ENCODE data around the gene ESYT2. TPM values are rescaled to one million over a fixed set of nuclear protein-coding genes. Genes with fewer than 3 reads are reported as not detected.
A peak's percentile ranks its signal among the peaks of the same experiment; 100 is the strongest.

ESYT2 gene
- total and polyA plus RNA-seq, 8 donors = 8.1 to 31.8 (median 27.3) TPM

DNA sequence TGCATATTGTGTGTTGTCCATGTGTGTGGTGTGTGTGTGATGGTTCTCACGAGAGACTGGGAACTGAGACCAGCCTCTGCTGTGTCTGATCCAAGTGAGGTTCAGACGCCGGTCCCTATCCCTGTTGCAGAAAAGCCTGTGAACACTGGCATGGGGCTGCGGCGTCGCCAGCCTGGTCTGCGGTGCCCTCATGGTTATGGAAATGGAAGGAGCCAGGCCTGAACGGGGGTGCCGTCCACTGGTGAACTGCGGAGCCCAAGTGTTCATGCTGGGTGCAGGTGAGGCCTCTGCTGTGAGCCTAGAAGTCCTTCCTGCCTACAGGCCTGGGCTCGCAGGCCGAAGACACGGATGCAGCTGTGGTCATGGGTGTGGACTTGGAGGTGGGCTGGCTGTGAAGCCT is 106.0 kb downstream of the ESYT2 start:
- DNase-seq (no peak), FAIRE-seq (no peak), ATAC-seq (no peak)
- intact Hi-C loops (cut with DNase I) = no loop called here
- Histone ChIP-seq H3K4me3 (no peak overlapping the region), H3K4me1 (no peaks in the 10 kb centered on the region), H3K27me3 (no peaks in the 10 kb centered on the region), H3K9me3 (no peaks in the 10 kb centered on the region), H3K27ac (no peak overlapping the region), H3K36me3 (no peaks in the 10 kb centered on the region)
- WGBS, 2 donors = 88 to 89% methylated on average over 13 of the region's 13 CpGs
- TF ChIP-seq, protein P1, sequence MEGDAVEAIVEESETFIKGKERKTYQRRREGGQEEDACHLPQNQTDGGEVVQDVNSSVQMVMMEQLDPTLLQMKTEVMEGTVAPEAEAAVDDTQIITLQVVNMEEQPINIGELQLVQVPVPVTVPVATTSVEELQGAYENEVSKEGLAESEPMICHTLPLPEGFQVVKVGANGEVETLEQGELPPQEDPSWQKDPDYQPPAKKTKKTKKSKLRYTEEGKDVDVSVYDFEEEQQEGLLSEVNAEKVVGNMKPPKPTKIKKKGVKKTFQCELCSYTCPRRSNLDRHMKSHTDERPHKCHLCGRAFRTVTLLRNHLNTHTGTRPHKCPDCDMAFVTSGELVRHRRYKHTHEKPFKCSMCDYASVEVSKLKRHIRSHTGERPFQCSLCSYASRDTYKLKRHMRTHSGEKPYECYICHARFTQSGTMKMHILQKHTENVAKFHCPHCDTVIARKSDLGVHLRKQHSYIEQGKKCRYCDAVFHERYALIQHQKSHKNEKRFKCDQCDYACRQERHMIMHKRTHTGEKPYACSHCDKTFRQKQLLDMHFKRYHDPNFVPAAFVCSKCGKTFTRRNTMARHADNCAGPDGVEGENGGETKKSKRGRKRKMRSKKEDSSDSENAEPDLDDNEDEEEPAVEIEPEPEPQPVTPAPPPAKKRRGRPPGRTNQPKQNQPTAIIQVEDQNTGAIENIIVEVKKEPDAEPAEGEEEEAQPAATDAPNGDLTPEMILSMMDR (IDR thresholded peaks at IDR 0.05) = no peak

- H3K27ac ChIP-seq = no peak overlapping the region
- WGBS, 2 donors = 91 to 96% methylated on average over 6 of the region's 6 CpGs
- intact Hi-C loops (cut with DNase I) = no loop called here
- H3K27me3 ChIP-seq = no peaks in the 10 kb centered on the region
- H3K4me1 ChIP-seq = no peaks in the 10 kb centered on the region
- DNase-seq (no peak), ATAC-seq (no peak), FAIRE-seq (no peak)
- H3K4me3 ChIP-seq = no peak overlapping the region
- H3K9me3 ChIP-seq = no peaks in the 10 kb centered on the region
- TF ChIP-seq, protein P1 (IDR thresholded peaks at IDR 0.05) = no peak
- no peaks in the 10 kb centered on the region for H3K36me3 ChIP-seq
These were observed 106.6 kb downstream of the ESYT2 start for GRCh38 chr7:158722574-158723237.

GRCh38 chr7:158720112-158720511 is 109.2 kb downstream of the ESYT2 start:
- H3K27ac ChIP-seq = no peak overlapping the region
- intact Hi-C loops (cut with DNase I) = no loop called here
- ATAC-seq = no peak
- TF ChIP-seq, protein P1 (IDR thresholded peaks at IDR 0.05) = no peak
- no peaks in the 10 kb centered on the region for H3K27me3 ChIP-seq
- no peaks in the 10 kb centered on the region for H3K9me3 ChIP-seq
- 66 to 73% methylated on average over 9 of the region's 9 CpGs for WGBS, 2 donors
- no peak for FAIRE-seq
- no peak overlapping the region for H3K4me3 ChIP-seq
- no peaks in the 10 kb centered on the region for H3K4me1 ChIP-seq
- H3K36me3 ChIP-seq = no peaks in the 10 kb centered on the region
- no peak for DNase-seq

- no peaks in the 10 kb centered on the region for H3K27me3 ChIP-seq
- DNase-seq (no peak), ATAC-seq (no peak), FAIRE-seq (no peak)
- no peaks in the 10 kb centered on the region for H3K4me1 ChIP-seq
- TF ChIP-seq, protein P1 (IDR thresholded peaks at IDR 0.05) = no peak
- H3K4me3 ChIP-seq = no peak overlapping the region
- intact Hi-C loops (cut with DNase I) = no loop called here
- no peak overlapping the region for H3K27ac ChIP-seq
- H3K9me3 ChIP-seq = no peaks in the 10 kb centered on the region
- H3K36me3 ChIP-seq = no peaks in the 10 kb centered on the region
- WGBS, 2 donors = 66 to 72% methylated on average over 1 of the region's 1 CpG
These were observed 112.5 kb downstream of the ESYT2 start for GRCh38 chr7:158716802-158717201.

DNA sequence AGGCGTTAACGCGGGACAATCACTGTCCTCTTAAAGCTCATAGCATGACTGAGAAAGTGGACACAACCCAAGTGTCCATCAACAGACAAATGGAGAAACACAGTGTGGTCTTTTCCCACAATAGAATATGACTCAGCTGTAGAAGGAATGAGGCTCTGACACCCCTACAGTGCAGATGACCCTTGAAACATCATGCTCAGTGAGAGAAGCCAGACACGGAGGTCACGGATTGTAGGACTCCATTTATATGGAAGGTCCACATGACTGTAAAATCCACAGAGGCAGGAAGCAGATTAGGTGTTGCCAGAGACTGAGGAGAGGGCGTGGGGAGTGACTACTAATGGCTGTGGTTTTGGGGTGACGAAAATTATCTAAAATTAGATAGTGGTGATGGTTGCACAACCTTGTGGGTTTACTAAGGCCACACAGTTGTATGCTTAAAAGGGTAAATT is 118.6 kb downstream of the ESYT2 start:
- Histone ChIP-seq H3K4me3 (no peak overlapping the region), H3K27ac (no peak overlapping the region), H3K4me1 (peaks cover 0 to 3% (median 0%) of the 10 kb centered on the region in 3 donors), H3K36me3 (no peaks in the 10 kb centered on the region), H3K27me3 (no peaks in the 10 kb centered on the region), H3K9me3 (no peaks in the 10 kb centered on the region)
- intact Hi-C loops (cut with DNase I) = no loop called here
- DNase-seq = no peak
- TF ChIP-seq, protein P1 (IDR thresholded peaks at IDR 0.05) = no peak
- ATAC-seq = peak in 2 of 4 donors; percentile 60 to 68
- FAIRE-seq = no peak
- 69 to 77% methylated on average over 7 of the region's 7 CpGs for WGBS, 2 donors

All from pancreas (tissue), 10 donors.